CD4-positive, alpha-beta T cell (primary cell): ENCODE results near the gene GPR158. TPM values are rescaled to one million over a fixed set of nuclear protein-coding genes. Genes with fewer than 3 reads are reported as not detected.

Experiments
- ATAC-seq: fragments of 200-7000 bp; cut with Tn5 transposase; one replicate; pipeline ENCODE4 v1.10.0; 2022; ENCODE audit warnings: mild to moderate bottlenecking; ENCODE audit not compliant: poor library complexity
- CTCF ChIA-PET: fragments of 350-600 bp; sonication (Branson Sonifier 250); formaldehyde crosslinking; loops from one replicate; lab custom pipeline; 2021; ENCODE audit warnings: antibody characterized with exemption, inconsistent platforms; lab: Charles Lee
- POLR2A ChIA-PET: fragments of 350-600 bp; sonication (Branson Sonifier 250); formaldehyde crosslinking; loops from one replicate; lab custom pipeline; 2021; ENCODE audit warnings: antibody characterized with exemption, inconsistent platforms; lab: Charles Lee
- DNase-seq, 14 experiments: peaks; one replicate each; pipeline ENCODE4 v3.0.0-alpha.2; 2013 to 2020; ENCODE audit warnings: mixed read lengths in 2 of 14
- H3K27ac ChIP-seq, 2 donors: one replicate each; pipeline versions ENCODE4 v1.5.1 to v1.7.0; 2013; ENCODE audit warnings: low read length in 2 of 2, low read depth in 1 of 2, mild to moderate bottlenecking in 1 of 2
- H3K27me3 ChIP-seq, 2 experiments: 1 replicate in 1 of 2; 2 replicates in 1 of 2; pipeline versions ENCODE4 v1.6.1 to v1.7.0; 2013; ENCODE audit warnings: low read length in 2 of 2, control low read depth in 1 of 2, mild to moderate bottlenecking in 1 of 2, moderate library complexity in 1 of 2; ENCODE audit not compliant: insufficient read depth in 2 of 2, control insufficient read depth in 1 of 2
- H3K36me3 ChIP-seq: one replicate; pipeline ENCODE4 v1.6.1; 2013; ENCODE audit warnings: low read length, control low read depth; ENCODE audit not compliant: insufficient read depth
- H3K4me1 ChIP-seq: one replicate; pipeline ENCODE4 v1.6.1; 2013; ENCODE audit warnings: low read length, control low read depth; ENCODE audit not compliant: insufficient read depth
- H3K4me3 ChIP-seq: one replicate; pipeline ENCODE4 v1.5.1; 2013; ENCODE audit warnings: mild to moderate bottlenecking, low read length, moderate library complexity
- H3K9me3 ChIP-seq, 2 experiments: 1 replicate in 1 of 2; 2 replicates in 1 of 2; pipeline versions ENCODE4 v1.6.1 to v1.7.0; 2013; ENCODE audit warnings: low read length in 2 of 2, mild to moderate bottlenecking in 2 of 2, control low read depth in 1 of 2, moderate library complexity in 1 of 2; ENCODE audit not compliant: control insufficient read depth in 1 of 2, insufficient read depth in 1 of 2
- H3K27ac Mint-ChIP-seq: one replicate; pipeline ENCODE4 v1.8.0; 2020; ENCODE audit warnings: mixed read lengths
- H3K27me3 Mint-ChIP-seq: one replicate; pipeline ENCODE4 v1.8.0; 2021; ENCODE audit warnings: mixed read lengths
- H3K36me3 Mint-ChIP-seq: one replicate; pipeline ENCODE4 v1.8.0; 2021; ENCODE audit warnings: low read depth, mixed read lengths
- H3K4me1 Mint-ChIP-seq: one replicate; pipeline ENCODE4 v1.8.0; 2021; ENCODE audit warnings: low read depth, mixed read lengths
- H3K4me3 Mint-ChIP-seq: one replicate; pipeline ENCODE4 v1.8.0; 2020; ENCODE audit warnings: mild to moderate bottlenecking, mixed read lengths
- H3K9me3 Mint-ChIP-seq: one replicate; pipeline ENCODE4 v1.8.0; 2020; ENCODE audit warnings: mixed read lengths
- intact Hi-C, 2 experiments: fragments of 100-400 bp; cut with DNase I in 1 of 2; cut with micrococcal nuclease in 1 of 2; formaldehyde crosslinking; loops; one replicate each; pipeline versions ENCODE4 v1.15.1 to v1.9.0; 2023 to 2025; cut with DNase I, micrococcal nuclease
- total RNA-seq, 174 experiments: library from RNA in 2 of 174; stranded (reverse) in 2 of 174; gene quantifications; one replicate each; pipeline ENCODE4 v1.2.3 and lab custom pipeline; 2021 to 2026
- TF ChIP-seq, protein P1 (sequence below): fragments of 200-600 bp; IDR thresholded peaks from one replicate; pipeline ENCODE4 v1.8.0; 2022; ENCODE audit warnings: antibody characterized with exemption, mild to moderate bottlenecking

Gene GPR158
- total RNA-seq, 2 experiments from 2014 or later, result not detected

DNA sequence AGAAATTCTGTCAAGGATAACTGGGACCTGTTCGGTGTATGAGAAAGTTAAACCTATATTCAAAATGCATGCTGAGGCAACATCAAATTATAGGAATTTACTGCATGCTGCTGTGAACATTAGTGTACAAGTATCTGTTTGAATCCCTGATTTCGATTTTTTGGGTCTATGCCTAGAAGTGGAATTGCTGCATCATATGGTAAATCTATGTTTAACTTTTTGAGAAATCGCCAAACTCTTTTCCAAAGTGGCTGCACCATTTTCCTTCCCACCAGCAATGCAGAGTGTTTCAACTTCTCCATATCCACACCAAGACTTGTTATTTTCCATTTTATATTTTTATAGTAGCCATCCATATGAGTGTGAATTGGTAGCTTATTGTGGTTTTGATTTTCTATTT, 306.7 kb downstream of the GPR158 start:
- ATAC-seq, result no peak
- Histone ChIP-seq H3K27ac (no peak overlapping the region), H3K9me3 (peaks cover 3 to 4% of the 10 kb centered on the region in 2 experiments), H3K27me3 (no peaks in the 10 kb centered on the region), H3K4me3 (no peak overlapping the region), H3K4me1 (no peaks in the 10 kb centered on the region), H3K36me3 (no peaks in the 10 kb centered on the region)
- CTCF ChIA-PET, result no interaction called here
- H3K4me1 Mint-ChIP-seq, result no peaks in the 10 kb centered on the region
- TF ChIP-seq, protein P1, sequence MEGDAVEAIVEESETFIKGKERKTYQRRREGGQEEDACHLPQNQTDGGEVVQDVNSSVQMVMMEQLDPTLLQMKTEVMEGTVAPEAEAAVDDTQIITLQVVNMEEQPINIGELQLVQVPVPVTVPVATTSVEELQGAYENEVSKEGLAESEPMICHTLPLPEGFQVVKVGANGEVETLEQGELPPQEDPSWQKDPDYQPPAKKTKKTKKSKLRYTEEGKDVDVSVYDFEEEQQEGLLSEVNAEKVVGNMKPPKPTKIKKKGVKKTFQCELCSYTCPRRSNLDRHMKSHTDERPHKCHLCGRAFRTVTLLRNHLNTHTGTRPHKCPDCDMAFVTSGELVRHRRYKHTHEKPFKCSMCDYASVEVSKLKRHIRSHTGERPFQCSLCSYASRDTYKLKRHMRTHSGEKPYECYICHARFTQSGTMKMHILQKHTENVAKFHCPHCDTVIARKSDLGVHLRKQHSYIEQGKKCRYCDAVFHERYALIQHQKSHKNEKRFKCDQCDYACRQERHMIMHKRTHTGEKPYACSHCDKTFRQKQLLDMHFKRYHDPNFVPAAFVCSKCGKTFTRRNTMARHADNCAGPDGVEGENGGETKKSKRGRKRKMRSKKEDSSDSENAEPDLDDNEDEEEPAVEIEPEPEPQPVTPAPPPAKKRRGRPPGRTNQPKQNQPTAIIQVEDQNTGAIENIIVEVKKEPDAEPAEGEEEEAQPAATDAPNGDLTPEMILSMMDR, result no peak
- intact Hi-C loops, result no loop called here
- H3K27me3 Mint-ChIP-seq, result no peaks in the 10 kb centered on the region
- peaks cover 5% of the 10 kb centered on the region for H3K9me3 Mint-ChIP-seq
- H3K27ac Mint-ChIP-seq, result no peak overlapping the region
- POLR2A ChIA-PET, result no interaction called here
- H3K4me3 Mint-ChIP-seq, result no peak overlapping the region
- no peak for DNase-seq
- no peaks in the 10 kb centered on the region for H3K36me3 Mint-ChIP-seq

DNA sequence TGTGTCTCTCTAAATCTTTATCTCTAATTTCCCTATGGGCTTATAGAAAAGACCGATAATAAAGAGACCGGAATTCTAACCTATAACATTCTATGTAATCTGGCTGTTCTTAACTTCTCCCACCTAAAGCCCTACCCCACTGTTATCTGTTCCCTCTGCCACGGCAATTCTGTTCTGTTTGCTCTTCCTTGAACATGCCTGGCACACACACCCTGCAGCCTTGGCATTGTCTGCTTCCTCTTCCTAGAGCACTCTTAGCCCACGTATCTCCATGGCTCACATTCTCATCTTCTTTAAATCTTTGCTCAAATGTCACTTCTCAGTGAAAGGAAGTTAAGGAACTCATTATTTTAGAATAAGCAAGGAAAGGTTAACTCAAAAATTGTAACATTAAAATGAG, 309.2 kb downstream of the GPR158 start:
- POLR2A ChIA-PET, result no interaction called here
- TF ChIP-seq, protein P1, result no peak
- H3K27me3 ChIP-seq, result no peaks in the 10 kb centered on the region
- H3K4me3 ChIP-seq, result no peak overlapping the region
- CTCF ChIA-PET, result no interaction called here
- H3K9me3 ChIP-seq, result peaks cover 3 to 5% of the 10 kb centered on the region in 2 experiments
- Mint-ChIP-seq H3K4me3 (no peak overlapping the region), H3K27me3 (no peaks in the 10 kb centered on the region), H3K4me1 (no peaks in the 10 kb centered on the region), H3K27ac (no peak overlapping the region), H3K36me3 (no peaks in the 10 kb centered on the region), H3K9me3 (peaks cover 5% of the 10 kb centered on the region)
- no peaks in the 10 kb centered on the region for H3K36me3 ChIP-seq
- intact Hi-C loops, result no loop called here
- no peak for DNase-seq
- H3K27ac ChIP-seq, result no peak overlapping the region
- ATAC-seq, result no peak
- no peaks in the 10 kb centered on the region for H3K4me1 ChIP-seq

GRCh38 chr10:25487266-25487665, 312.5 kb downstream of the GPR158 start:
- Mint-ChIP-seq H3K27me3 (no peaks in the 10 kb centered on the region), H3K27ac (no peak overlapping the region), H3K4me1 (no peaks in the 10 kb centered on the region), H3K9me3 (peaks cover 8% of the 10 kb centered on the region), H3K4me3 (no peak overlapping the region), H3K36me3 (no peaks in the 10 kb centered on the region)
- ATAC-seq, result no peak
- no peak for DNase-seq
- H3K27ac ChIP-seq, result no peak overlapping the region
- intact Hi-C loops, result no loop called here
- TF ChIP-seq, protein P1, result no peak
- H3K9me3 ChIP-seq, result peaks cover 0 to 5% of the 10 kb centered on the region in 2 experiments
- ChIA-PET CTCF (no interaction called here), POLR2A (no interaction called here)
- no peaks in the 10 kb centered on the region for H3K36me3 ChIP-seq
- no peak overlapping the region for H3K4me3 ChIP-seq
- H3K4me1 ChIP-seq, result no peaks in the 10 kb centered on the region
- H3K27me3 ChIP-seq, result no peaks in the 10 kb centered on the region
